Forelimb muscle (tissue), 1 donor: ENCODE results near the gene MYH7. TPM values are rescaled to one million over a fixed set of nuclear protein-coding genes. Genes with fewer than 3 reads are reported as not detected.
"Not testable (repeated sequence)": the region's sequence is repeated elsewhere in the genome, so short reads cannot be mapped to it uniquely, and the experiment has no call there.

Source experiments
- DNase-seq: peaks from one replicate; pipeline ENCODE4 v3.0.0-alpha.2; 2013; ENCODE audit warnings: low read depth
- polyA plus RNA-seq: library from polyadenylated mRNA; unstranded; fragments of 120-200 nt; gene quantifications from one replicate; pipeline ENCODE4 v1.2.1, GENCODE V29; 2013; ENCODE audit not compliant: insufficient read length

The MYH7 gene
- polyA plus RNA-seq, 1 donor, result 932 TPM

DNA sequence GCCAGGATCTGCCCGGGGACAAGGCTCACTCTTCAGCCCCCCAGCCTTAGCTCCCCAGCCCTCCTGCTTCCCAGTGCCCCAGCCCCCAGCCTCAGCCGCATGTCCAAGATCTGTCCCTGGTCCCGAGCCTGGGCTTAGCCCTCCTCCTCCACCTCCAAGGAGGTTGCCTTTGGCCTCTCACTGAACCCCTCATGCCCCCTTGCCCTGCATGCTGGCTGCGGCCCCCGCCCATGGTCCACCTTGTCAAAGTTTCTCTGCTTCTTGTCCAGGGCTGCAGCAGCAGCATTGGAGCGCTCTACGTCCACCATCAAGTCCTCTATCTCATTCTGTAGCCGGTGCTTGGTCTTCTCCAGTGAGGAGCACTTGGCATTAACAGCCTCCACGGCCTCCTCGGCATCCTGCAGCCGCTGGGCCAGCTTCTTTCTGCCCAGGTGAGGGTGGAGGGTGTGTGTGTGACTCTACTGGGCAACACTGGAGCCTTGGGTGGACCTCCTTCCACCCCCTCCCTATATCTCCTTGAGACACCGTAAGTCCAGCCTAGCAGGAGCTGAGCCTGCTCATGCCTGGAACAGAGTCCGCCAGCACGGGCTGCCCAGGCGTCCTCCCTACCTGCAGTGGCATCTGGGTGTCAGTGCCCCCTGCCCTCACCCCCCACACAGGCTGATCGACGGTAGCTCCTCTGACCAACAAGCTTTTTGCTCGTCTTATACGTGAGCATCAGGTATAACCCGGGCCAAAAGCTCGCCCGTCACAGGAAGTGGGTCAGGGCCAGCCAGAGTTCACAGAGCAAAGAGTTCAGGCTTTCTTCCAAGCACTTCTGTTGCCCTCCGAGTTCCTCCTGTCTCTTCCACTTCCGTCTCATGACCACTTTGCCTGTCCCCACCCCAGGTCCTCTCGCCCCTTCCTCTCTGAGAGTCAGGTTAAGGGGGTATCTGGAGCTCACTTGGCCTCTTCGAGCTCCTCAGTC lies 47.3 kb downstream of the MYH7 start:
- no peak for DNase-seq

GRCh38 chr14:23386999-23387398 lies 48.5 kb downstream of the MYH7 start:
- DNase-seq, result no peak

GRCh38 chr14:23386266-23386657 lies 49.2 kb downstream of the MYH7 start:
- not testable (repeated sequence) for DNase-seq

- no peak for DNase-seq
Observed at GRCh38 chr14:23385642-23386265, 49.7 kb downstream of the MYH7 start.

DNA sequence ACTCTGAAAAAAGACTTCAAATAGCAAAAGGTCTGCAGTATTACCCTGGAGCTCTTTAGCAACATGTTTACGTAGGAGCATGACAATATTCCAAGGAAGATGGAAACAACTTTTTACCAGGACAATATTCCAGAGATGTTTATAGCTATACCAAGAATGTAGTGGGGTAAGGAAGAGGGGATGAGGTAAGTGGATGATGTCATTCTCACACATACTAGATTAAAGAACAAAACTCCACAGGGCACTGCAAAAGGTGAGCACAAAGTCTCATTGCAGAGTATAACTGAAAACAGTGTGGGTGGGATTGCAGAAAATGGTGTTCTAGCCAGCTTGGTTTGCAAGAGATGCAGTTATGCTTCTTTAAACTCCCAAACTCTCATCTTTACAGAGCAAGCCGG lies 50.2 kb downstream of the MYH7 start:
- no peak for DNase-seq

- no peak for DNase-seq
Observed at GRCh38 chr14:23384364-23385080, 50.9 kb downstream of the MYH7 start.

GRCh38 chr14:23382731-23383440 lies 52.6 kb downstream of the MYH7 start:
- DNase-seq, result no peak

DNA sequence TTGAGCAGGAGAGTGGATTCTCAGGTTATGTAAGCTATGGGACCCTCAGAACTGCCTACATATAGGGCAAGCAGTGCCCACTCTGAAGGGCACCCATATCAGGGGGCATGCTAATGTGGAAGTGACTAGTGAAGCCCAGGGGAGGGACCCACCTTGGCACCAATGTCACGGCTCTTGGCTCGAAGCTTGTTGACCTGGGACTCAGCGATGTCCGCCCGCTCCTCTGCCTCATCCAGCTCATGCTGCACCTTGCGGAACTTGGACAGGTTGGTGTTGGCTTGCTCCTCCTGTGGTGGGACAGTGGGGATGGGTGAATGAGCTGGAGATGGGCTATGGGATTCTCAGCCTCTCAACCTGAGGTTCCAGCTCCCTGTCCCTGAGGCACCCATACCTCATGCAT lies 53.2 kb downstream of the MYH7 start:
- no peak for DNase-seq

DNA sequence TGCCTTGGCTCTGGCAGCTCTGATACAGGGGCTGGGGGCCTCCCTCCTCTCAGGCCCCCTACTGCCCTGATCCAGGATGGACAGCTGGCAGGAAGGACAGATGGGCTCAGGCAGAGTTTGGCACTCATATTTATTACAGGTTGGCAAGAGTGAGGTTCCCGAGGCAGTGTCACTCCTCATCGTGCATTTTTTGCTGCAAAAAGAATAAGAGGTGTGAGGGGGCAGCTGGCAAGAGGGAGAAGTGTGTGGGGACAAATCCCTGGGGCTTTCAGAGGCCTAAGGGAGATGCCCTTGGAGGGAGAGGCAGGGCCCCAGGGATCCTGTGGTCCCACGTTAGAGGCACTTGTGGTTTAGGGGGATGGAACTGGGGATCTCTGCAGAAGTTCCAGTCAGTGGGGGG lies 53.6 kb downstream of the MYH7 start:
- DNase-seq, result no peak

DNA sequence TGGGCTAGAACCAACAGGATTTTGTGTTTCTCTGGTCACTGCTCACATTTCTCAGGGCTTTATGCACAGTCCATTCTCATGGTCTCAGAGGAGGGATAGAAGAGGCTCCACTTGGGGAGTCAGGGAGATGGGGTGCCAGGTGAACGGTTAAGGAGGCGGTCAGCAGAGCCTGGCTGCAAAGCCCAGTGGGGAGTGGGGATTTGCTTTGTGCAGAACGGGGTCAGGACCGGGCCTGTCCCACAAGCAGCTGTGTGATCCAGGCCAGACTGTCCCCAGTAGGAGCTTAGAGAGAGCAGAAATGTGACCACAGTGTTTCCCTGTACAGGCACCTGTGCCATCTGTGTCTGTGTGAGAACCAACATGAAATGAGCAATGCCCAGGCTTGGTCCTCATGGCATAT lies 54.5 kb downstream of the MYH7 start:
- DNase-seq, result no peak

- no peak for DNase-seq
Observed at GRCh38 chr14:23380197-23380914, 55.1 kb downstream of the MYH7 start.

DNA sequence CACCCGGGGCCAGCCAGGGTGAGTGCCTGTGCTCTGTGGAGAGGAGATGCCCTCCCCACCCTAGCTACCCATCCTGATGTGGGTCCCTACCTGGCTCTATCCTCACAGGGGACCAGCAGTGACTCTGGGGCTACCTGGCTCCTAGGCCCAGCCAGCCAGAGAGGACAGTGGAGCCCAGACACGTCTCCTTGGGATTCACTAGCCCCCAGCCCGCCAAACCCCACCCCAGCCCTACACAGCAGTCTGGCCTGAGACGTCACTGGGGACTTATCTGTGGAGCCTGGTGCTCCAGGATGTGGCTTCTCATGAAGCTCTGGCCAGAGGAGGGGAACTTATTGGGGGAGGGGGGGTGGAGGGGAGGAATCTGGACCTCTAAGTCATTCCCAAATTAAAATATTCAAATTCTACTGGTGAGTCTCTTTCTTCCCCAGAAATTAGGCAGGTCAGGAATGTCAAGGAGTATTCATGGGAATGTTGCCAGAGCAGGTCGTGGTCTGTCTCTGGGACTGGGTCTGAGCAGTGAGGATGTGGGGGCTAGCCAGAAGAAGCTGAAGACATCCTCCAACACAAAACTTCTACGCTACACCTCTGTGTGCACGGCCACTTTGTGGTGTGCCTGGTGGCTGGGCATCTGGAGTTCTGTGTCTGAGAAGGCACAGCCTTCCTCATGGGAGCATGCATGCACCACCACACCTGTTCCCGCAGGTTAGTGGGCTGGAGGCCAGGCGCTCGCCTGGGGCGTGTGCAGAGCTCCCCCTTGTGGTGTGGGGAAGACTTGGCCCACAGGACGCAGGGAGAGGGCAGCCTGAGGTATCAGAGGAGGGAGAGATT lies 55.9 kb downstream of the MYH7 start:
- no peak for DNase-seq

DNA sequence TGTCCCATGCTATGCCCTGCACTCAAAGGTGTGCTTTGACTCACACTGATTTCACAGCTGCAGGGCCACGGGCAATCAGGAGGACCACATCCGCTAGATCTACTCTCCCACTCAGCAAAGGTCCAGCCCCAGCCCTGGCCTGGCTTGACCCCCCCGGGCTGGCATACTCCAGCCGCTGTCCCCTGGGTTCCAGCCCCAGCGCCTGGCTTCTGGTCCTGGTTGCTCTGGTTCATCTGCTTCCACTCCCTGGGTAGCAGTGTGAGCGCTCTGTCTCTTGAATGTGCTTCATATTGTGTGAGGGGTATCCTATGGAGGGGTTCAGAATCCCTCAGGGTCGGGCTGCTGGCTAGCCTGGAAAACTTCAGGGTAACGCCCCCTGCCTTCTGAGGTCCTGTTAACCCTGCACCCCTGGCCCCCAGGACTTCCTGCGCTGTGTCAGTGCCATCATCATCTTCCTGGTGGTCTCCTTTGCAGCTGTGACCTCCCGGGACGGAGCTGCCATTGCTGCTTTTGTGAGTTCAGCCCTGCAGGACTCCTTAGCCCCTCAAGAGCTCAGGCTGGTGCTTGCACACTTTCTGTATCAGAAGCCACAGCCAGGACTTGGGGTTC lies 56.7 kb downstream of the MYH7 start:
- DNase-seq, result no peak

DNA sequence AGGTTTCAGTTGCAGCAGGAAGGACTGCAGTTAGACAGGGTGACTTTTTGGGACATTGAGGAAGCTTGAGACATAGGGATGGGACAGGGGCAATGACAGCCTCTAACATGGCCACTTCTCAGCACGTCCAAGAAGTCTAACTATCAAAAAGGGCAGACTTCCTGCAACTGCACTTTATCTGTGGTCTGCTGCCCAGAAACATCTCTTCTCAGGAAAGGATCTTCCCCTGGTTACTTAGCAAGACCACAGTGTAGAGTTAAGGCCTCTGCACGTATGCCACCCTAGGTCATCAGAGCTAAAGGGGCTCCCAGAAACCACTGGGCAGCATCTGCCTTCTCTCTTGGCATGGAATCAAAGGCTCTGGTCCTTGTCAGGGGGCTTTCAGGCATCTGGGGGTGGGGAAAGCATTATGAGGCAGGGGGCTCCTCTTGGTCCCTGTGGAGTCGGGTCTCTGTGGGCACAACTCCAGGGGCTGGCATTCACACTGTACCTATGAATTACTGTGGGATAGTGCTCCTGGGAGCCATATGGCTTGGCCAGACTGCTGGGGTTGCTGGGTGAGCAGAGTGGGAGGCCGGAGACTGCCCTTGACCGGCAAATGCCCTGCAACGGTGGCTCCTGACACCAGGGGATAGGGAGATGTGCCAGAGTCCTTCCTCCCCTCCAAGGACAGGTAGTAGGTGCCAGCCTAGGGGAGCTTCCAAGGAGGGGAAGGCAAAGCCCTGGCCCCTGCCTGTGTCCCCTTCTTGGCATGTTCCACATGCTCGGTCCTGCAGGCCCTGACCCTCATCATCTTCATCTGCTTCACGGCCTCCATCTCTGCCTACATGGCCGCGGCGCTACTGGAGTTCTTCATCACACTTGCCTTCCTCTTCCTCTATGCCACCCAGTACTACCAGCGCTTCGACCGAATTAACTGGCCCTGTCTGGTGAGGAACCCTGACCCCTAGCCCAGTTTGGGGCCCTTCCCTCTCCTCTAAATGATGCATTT lies 57.6 kb downstream of the MYH7 start:
- DNase-seq, result no peak

DNA sequence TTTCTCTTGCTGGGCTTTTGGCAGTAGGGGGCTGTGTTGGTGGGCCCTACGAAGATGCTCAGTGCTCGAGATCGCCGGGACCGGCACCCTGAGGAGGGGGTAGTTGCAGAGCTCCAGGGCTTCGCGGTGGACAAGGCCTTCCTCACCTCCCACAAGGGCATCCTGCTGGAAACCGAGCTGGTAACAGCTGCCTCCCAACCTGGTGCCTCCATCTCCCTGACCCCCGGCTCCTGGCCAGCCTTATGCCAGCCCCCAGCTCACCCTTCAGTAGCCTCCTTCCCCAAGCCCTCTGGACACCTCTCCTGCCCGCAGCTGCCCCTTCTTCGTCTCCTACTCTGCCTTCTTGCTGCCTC lies 58.3 kb downstream of the MYH7 start:
- DNase-seq, result no peak

GRCh38 chr14:23376482-23377197 lies 58.8 kb downstream of the MYH7 start, which contains the start of gene CMTM5:
Gene CMTM5 (plus strand): TSS chr14:23377046. CDS start chr14:23377252, 206 bp downstream.
- DNase-seq, result no peak

DNA sequence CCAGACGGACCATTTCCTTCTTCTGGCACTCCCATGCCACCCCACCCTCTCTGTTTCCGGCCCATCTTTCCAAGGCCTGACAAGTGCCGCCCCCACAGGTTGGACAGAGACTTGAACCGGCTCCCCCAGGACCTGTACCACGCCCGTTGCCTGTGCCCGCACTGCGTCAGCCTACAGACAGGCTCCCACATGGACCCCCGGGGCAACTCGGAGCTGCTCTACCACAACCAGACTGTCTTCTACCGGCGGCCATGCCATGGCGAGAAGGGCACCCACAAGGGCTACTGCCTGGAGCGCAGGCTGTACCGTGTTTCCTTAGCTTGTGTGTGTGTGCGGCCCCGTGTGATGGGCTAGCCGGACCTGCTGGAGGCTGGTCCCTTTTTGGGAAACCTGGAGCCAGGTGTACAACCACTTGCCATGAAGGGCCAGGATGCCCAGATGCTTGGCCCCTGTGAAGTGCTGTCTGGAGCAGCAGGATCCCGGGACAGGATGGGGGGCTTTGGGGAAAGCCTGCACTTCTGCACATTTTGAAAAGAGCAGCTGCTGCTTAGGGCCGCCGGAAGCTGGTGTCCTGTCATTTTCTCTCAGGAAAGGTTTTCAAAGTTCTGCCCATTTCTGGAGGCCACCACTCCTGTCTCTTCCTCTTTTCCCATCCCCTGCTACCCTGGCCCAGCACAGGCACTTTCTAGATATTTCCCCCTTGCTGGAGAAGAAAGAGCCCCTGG lies 59.8 kb downstream of the MYH7 start:
- no peak for DNase-seq
